ENCODE measurements around the gene HOMER2.

GRCh38 chr15:82978438-82978837 is 25.9 kb upstream of the HOMER2 start:
- no peak for TF ChIP-seq CTCF (conservative IDR thresholded peaks at IDR 0.05; ENCODE audit: low read length)
- TF ChIP-seq EZH2phosphoT487 (IDR thresholded peaks at IDR 0.05; ENCODE audit: borderline replicate concordance): no peak

Data from Loucy (cell line).